Nephron (organoid): ENCODE results near the gene PLBD1.

Experiments
- H3K27ac Mint-ChIP-seq, 3 experiments: 2 replicates each; pipeline ENCODE4 v1.8.0; 2020; ENCODE audit warnings: mixed read lengths in 3 of 3, mild to moderate bottlenecking in 2 of 3, moderate library complexity in 1 of 3
- H3K27me3 Mint-ChIP-seq: 2 replicates; pipeline ENCODE4 v1.8.0; 2021; ENCODE audit warnings: low read depth, mild to moderate bottlenecking, moderate library complexity, mixed read lengths
- H3K36me3 Mint-ChIP-seq: 2 replicates; pipeline ENCODE4 v1.8.0; 2020; ENCODE audit warnings: low read depth, mixed read lengths
- H3K4me1 Mint-ChIP-seq: 2 replicates; pipeline ENCODE4 v1.8.0; 2020; ENCODE audit warnings: mixed read lengths
- H3K4me3 Mint-ChIP-seq, 3 experiments: 2 replicates each; pipeline ENCODE4 v1.8.0; 2020; ENCODE audit warnings: mild to moderate bottlenecking in 3 of 3, mixed read lengths in 3 of 3, moderate library complexity in 2 of 3
- H3K9me3 Mint-ChIP-seq: 2 replicates; pipeline ENCODE4 v1.8.0; 2020; ENCODE audit warnings: mixed read lengths
- CTCF ChIP-seq, 3 experiments: fragments of 200-600 bp; sonication (generic); IDR thresholded peaks; one replicate each; pipeline ENCODE4 v1.5.0; 2021; ENCODE audit warnings: antibody characterized with exemption in 3 of 3; ENCODE audit not compliant: unreplicated experiment in 3 of 3

The PLBD1 gene

GRCh38 chr12:14611640-14612203 is 44.0 kb upstream of the PLBD1 start:
- Mint-ChIP-seq H3K4me1 (no peaks in the 10 kb centered on the region), H3K4me3 (no peak overlapping the region)

GRCh38 chr12:14607568-14607967 is 39.9 kb upstream of the PLBD1 start:
- TF ChIP-seq CTCF (IDR thresholded peaks at IDR 0.05; ENCODE audit: unreplicated experiment in 3 of 3) = no peak

More at GRCh38 chr12:14611640-14612203, 44.0 kb upstream of the PLBD1 start:
- TF ChIP-seq CTCF (IDR thresholded peaks at IDR 0.05; ENCODE audit: unreplicated experiment in 3 of 3) = no peak
- Mint-ChIP-seq H3K27me3 (no peaks in the 10 kb centered on the region), H3K27ac (no peak overlapping the region), H3K9me3 (peaks cover 32% of the 10 kb centered on the region), H3K36me3 (peaks cover 4% of the 10 kb centered on the region)

GRCh38 chr12:14605401-14605989 is 37.8 kb upstream of the PLBD1 start:
- no peak overlapping the region for H3K27ac Mint-ChIP-seq

More at GRCh38 chr12:14607568-14607967, 39.9 kb upstream of the PLBD1 start:
- H3K27ac Mint-ChIP-seq = no peak overlapping the region
- no peaks in the 10 kb centered on the region for H3K27me3 Mint-ChIP-seq
- H3K4me3 Mint-ChIP-seq = no peak overlapping the region
- peaks cover 58% of the 10 kb centered on the region for H3K9me3 Mint-ChIP-seq
- H3K36me3 Mint-ChIP-seq = peaks cover 12% of the 10 kb centered on the region
- H3K4me1 Mint-ChIP-seq = no peaks in the 10 kb centered on the region

GRCh38 chr12:14601692-14602478 is 34.2 kb upstream of the PLBD1 start:
- Mint-ChIP-seq H3K4me1 (no peaks in the 10 kb centered on the region), H3K36me3 (peaks cover 8% of the 10 kb centered on the region), H3K9me3 (peaks cover 53% of the 10 kb centered on the region), H3K27ac (no peak overlapping the region), H3K4me3 (no peak overlapping the region), H3K27me3 (no peaks in the 10 kb centered on the region)
- no peak for TF ChIP-seq CTCF (IDR thresholded peaks at IDR 0.05; ENCODE audit: unreplicated experiment in 3 of 3)

More at GRCh38 chr12:14605401-14605989, 37.8 kb upstream of the PLBD1 start:
- Mint-ChIP-seq H3K36me3 (peaks cover 12% of the 10 kb centered on the region), H3K4me3 (no peak overlapping the region), H3K9me3 (peaks cover 57% of the 10 kb centered on the region), H3K4me1 (no peaks in the 10 kb centered on the region), H3K27me3 (no peaks in the 10 kb centered on the region)
- TF ChIP-seq CTCF (IDR thresholded peaks at IDR 0.05; ENCODE audit: unreplicated experiment in 3 of 3) = no peak

GRCh38 chr12:14597480-14597879 is 29.8 kb upstream of the PLBD1 start:
- Mint-ChIP-seq H3K4me1 (no peaks in the 10 kb centered on the region), H3K4me3 (no peak overlapping the region), H3K36me3 (no peaks in the 10 kb centered on the region), H3K27ac (no peak overlapping the region), H3K9me3 (peaks cover 39% of the 10 kb centered on the region), H3K27me3 (no peaks in the 10 kb centered on the region)
- no peak for TF ChIP-seq CTCF (IDR thresholded peaks at IDR 0.05; ENCODE audit: unreplicated experiment in 3 of 3)
